HG02763 (cell line): ENCODE measurements around the gene CLEC10A.
"Not testable (repeated sequence)": the region's sequence is repeated elsewhere in the genome, so short reads cannot be mapped to it uniquely, and the experiment has no call there.

ENCODE experiments used
- ATAC-seq: cut with Tn5 transposase; IDR thresholded peaks from one replicate; pipeline ENCODE4 v1.9.1; 2021; ENCODE audit warnings: mild to moderate bottlenecking, moderate library complexity; ENCODE audit not compliant: unreplicated experiment

Gene CLEC10A

GRCh38 chr17:7078711-7079110 is 1.3 kb downstream of the CLEC10A start:
- no peak for ATAC-seq

- no peak for ATAC-seq
Measured at GRCh38 chr17:7077911-7078546, 2.0 kb downstream of the CLEC10A start.

- no peak for ATAC-seq
Measured at GRCh38 chr17:7074931-7075330, 5.1 kb downstream of the CLEC10A start.

DNA sequence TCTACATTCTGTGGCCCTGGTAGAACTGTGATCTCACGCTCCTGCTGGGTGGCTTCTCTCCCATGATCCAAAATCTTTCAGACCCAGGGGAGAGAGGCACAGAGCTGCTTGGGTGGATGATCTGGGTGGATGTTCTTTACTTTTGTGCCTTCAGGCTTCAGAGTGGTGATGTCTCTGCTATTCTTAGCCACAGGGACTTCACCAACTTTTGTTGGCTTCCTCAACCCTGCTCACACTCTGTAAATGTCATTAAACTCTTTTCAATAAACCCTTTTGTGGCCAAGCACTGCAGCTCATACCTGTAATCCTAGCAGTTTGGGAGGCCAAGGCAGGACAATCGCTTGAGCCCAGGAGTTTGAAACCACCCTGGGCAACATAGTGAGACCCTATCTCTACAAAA is 7.6 kb downstream of the CLEC10A start:
- ATAC-seq, result no peak

GRCh38 chr17:7070712-7071111 is 9.3 kb downstream of the CLEC10A start:
- ATAC-seq, result no peak

- no peak for ATAC-seq
Measured at GRCh38 chr17:7068268-7068667, 11.8 kb downstream of the CLEC10A start.

- ATAC-seq, result no peak
Measured at GRCh38 chr17:7067198-7067597, 12.9 kb downstream of the CLEC10A start.

GRCh38 chr17:7064261-7064660 is 15.8 kb downstream of the CLEC10A start:
- no peak for ATAC-seq

GRCh38 chr17:7063518-7064094 is 16.4 kb downstream of the CLEC10A start:
- ATAC-seq, result no peak

DNA sequence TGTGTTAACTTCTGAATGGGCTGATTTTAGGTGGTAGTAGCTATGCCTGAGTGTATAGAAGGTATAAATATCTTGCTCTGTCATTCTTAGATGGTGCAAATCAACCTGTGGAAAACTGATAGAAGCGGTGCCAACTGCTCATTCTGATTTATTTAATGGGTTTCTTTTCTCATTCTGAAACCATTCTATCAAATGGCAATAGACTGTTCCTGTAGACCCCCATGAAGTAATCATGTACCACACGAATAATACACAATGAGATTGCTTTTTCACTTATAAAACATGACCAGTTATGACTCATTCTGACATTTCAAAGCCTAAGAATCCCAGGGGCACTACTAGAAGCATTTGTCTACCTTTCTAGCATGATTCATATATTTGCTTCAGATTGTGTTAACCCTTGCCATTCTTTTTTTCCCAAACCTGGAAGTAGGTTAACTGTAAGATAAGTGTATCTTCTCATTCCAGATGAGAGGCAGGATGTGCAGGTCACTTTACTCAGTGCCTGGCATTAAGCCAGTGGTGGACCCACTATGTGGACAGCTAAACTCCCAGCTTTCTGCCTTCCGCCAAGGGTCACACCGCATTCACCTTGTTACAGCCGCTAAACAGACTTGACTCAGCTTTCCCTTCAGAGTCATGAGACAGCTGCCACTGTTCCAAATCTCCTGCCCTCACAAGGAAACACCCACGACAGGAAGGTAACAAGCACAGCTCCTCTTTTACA is 19.7 kb downstream of the CLEC10A start:
- no peak for ATAC-seq

DNA sequence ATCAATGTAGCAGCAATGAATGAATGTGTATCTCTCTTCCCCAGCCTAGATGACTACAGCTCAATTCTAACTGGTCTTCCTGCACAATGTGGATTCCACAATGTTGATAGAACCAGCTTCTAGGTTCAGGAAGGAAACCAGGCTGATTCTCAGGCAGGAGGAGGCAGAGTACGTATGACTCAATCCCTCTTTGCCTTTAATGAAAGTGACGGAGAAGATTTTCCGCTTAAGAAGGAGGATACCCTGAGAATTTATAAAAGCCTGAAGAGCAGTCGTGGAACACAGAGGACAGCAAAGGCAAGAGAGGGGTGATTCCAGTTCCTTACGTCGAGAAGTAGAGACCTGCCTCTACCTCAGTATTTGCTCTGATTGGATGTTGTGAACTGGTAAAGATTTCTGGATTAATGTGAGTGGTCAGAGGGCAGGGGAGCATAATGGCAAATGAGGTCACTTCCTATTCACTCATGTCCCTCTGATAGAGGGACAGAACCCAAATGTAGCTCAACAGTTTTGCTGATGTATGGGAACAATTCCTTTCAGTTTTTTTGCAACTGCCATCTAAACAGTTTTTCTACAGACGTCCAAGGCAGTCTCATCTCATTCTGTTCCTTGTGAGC is 21.1 kb downstream of the CLEC10A start:
- no peak for ATAC-seq

- no peak for ATAC-seq
Measured at GRCh38 chr17:7056386-7056785, 23.7 kb downstream of the CLEC10A start.

- ATAC-seq, result not testable (repeated sequence)
Measured at GRCh38 chr17:7050583-7050982, 29.5 kb downstream of the CLEC10A start.

DNA sequence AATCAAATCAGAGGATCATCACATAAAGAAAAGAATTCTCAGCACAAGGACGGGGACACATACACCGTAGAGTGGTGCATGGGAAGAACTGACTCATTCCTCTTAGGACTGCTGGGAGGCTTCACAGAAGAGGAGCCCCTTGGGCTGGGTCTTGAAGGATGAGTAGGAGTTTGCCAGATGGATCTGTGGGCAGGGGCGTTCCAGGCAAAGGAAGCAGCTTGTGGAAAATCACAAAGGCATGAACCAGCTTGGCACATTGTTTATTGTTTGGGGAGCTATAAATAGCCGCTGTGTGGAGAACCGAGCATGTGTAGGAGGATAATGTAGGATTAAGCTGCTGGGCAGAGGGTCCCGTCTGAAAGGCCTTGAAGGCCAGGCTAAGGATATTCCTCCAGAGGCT is 31.1 kb downstream of the CLEC10A start:
- ATAC-seq, result no peak

- no peak for ATAC-seq
Measured at GRCh38 chr17:7047566-7047965, 32.5 kb downstream of the CLEC10A start.

DNA sequence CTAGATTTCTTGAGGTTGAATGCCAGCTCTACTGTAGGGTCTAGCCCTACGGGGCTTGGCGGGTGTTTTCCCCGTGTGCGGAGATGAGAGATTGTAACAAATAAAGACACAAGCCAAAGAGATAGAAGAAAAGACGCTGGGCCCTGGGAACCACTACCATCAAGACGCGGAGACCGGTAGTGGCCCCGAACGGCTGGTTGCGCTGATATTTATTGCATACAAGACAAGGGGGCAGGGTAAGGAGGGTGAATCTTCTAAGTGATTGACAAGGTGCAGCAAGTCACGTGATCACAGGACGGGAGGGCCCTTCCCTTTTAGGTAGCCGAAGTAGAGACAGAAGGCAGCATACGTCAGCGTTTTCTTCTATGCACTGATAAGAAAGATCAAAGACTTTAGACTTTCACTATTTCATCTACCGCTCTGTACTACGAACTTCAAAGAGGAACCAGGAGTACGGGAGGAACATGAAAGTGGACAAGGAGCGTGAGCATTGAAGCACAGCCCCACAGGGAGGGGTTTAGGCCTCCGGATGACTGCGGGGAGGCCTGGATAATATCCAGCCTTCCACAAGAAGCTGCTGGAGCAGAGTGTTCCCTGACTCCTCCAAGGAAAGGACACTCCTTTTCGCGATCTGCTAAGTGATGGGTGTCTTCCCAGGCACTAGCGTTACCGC is 33.2 kb downstream of the CLEC10A start:
- not testable (repeated sequence) for ATAC-seq

- no peak for ATAC-seq
Measured at GRCh38 chr17:7046127-7046724, 33.8 kb downstream of the CLEC10A start.

GRCh38 chr17:7045492-7046126 is 34.4 kb downstream of the CLEC10A start:
- ATAC-seq, result no peak

DNA sequence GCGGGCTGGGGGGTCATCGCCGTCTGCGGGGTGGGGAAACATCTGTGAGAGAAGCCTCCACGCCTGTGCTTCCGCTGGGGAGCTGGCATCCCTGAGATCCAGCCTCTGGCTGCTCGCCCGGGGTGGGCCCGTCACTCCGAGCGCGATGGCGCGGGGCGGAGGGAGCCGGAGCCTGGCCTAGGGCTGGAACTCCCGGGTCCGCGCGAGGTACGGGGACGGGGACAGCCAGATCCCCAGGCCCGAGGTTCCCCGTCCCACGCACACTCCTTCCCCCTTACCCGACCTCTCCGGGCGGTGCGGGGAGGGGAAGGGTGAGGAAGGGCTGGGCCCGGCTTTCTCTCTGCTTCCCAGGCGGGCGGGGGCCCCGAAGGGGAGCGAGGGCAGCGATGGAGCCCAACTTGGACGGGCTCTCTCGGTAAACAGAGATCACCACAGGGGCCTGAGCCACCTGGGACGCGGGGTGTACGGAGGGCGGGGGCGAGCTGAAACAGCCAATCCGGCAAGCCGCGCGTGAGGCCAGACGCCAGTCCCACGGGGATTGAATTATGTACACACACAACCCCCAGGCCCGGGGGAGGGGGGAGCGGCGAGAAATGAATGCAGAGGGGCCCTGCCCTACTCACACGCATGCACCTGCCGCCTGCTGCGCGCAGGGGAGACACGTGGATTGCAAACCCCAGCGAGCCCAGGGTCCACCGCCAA is 36.4 kb downstream of the CLEC10A start, which contains the start of gene SLC16A11:
Gene SLC16A11 (minus strand): TSS at position 596 of the 702 bp plus-strand sequence. CDS start 579 bp downstream, at position 17.
- no peak for ATAC-seq

- no peak for ATAC-seq
Measured at GRCh38 chr17:7043182-7043496, 36.9 kb downstream of the CLEC10A start.
